GM19463 (cell line): ENCODE data around the gene SKA3.
"Not testable (repeated sequence)": the region's sequence is repeated elsewhere in the genome, so short reads cannot be mapped to it uniquely, and the experiment has no call there.

Experiments
- ATAC-seq: cut with Tn5 transposase; IDR thresholded peaks from one replicate; pipeline ENCODE4 v1.9.1; 2021; ENCODE audit warnings: mild to moderate bottlenecking, moderate library complexity; ENCODE audit not compliant: unreplicated experiment

The SKA3 gene

DNA sequence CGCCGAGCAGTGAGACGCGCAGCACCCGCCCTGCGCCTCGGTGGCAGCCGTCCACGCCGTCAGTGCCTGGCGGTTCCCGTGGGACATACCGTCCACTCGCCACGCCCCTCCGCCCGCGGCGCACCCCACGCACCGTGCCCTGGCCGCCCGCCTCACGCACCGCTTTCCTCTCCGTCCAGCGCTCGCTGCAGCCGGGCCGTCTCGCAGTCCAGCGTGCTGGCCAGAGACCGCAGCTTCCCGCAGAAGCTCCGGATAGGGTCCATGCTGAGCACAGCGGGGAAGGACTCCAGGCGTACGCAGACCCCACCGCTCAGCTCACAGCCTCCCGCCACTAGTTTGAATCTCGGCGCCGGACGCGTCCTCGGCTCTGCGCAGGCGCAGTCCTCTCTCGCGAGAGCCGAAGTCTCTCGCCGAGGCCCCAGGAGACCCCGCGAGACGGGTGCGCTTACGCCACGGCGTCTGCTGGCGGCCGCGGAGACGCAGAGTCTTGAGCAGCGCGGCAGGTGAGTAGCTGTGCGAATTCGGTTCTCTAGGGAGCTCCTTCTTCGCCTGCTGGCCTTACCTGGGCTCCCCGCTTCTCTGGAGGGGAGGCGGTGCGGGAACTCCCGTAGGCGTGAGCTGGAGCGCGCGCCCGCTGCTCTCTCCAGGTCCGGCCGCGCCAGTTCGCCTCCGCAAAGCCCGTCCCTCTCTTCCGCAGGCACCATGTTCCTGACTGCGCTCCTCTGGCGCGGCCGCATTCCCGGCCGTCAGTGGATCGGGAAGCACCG, at the start of gene SKA3, which contains the start of gene MRPL57:
Gene SKA3 (minus strand): TSS at position 338 of the 767 bp plus-strand sequence. CDS start 75 bp downstream, at position 263.
Gene MRPL57 (plus strand): TSS at position 444 of the 767 bp plus-strand sequence. CDS start 259 bp downstream, at position 703.
- peak; percentile 89 for ATAC-seq

DNA sequence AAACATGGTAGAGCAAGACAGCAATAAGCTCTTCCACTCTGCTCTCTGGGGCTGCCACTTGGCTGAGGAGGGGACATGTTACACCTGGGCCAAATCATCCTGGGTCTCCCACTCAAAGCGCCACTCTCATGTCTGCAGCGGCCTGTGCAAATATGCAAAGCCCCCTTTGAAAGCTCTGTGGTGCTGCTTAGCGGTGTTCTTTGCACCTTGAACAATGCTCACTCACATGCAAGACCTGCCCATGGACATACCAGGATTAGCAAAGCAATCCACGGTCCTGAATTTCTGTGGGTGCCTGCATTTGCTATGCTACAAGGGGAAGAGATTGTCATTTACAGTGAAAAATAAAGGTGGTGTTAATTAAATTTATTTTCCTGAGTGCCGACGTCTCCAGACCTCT, 48.7 kb upstream of the SKA3 start:
- ATAC-seq: no peak

DNA sequence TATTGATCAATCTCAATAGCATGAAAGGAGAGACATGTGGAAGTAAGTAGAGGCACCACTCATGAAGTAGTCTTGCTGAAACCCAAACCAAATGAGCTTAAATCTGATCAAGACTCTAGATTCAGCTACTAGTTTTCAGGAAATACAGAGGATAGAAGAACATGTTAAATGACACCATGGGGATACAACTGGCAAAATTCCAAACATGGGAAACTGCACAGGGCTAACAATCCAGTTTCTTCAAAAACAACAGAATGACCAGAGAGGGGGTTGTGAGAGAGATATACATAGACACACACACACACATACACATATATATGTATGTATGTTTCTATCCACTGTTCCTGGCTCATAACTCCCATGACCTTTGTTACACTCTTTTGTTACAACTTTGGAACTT, 44.9 kb upstream of the SKA3 start:
- no peak for ATAC-seq

GRCh38 chr13:21219716-21220115, 43.4 kb upstream of the SKA3 start:
- not testable (repeated sequence) for ATAC-seq

GRCh38 chr13:21219036-21219381, 42.7 kb upstream of the SKA3 start:
- ATAC-seq: peak; percentile 56

DNA sequence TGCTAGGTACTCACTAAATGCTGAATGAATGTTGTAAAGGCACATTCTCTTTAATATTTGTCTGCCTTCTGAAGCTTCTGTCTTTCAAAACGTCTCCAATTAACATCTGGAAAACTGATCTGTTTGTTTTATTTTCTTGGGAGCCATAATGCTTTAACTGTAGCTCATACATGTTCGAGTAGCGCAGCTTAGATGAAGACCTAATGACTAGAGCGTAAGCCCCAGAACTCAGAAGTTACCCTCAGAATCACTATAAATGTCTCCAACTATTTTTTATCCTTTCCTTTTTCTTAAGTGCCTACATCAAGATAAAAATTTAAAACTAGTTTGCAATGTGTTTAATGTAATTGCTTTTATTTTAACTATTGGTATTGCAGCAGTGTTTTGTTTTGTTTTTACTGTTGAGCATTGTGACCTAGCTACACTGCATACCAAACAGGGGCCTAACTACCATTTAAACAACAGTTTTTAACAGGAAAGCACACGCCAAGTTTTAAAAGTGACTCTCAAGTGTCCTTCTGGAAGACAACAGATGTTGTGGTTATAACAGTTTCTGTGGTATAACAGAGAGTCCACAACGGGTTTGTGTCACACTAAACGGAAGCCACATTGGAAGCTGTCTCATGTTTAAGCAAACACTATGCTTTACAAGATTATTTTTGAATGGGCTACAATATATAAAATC, 42.1 kb upstream of the SKA3 start:
- peak; percentile 97 for ATAC-seq

DNA sequence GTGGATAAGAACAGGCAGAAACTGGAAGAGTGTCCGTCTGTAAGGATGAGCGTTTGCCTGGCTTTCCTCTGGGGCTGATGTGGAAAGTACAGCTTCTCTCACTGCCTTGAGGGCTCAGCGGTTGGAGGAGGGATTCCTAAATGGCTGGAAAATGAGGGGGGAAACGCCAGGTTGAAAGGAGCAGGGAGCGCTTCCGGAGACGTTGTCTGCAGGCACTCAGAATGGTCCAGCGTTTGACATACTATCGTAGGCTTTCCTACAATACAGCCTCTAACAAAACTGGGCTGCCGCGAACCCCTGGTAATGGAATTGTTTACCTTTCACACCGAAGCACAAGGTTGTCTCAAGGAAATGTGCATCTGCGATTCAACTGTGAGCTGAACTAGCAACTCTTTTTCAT, 40.0 kb upstream of the SKA3 start:
- no peak for ATAC-seq

DNA sequence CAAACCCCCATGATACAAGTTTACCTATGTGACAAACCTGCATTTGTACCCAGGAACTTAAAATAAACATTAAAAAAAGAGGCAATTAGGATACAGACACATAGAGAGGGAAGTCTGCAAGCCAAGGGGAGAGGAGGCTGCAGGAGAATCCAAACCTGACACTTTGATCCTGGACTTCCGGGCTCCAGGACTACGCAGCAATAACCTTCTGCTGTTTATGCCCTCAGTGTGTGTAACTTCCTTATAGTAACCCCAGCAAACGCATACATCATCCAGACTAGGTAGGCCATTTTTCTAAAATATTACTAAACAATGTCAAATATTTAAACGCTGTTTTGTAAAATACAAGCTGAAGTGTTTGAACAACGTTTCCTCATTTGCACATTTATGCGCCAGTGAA, 39.1 kb upstream of the SKA3 start:
- ATAC-seq: not testable (repeated sequence)

DNA sequence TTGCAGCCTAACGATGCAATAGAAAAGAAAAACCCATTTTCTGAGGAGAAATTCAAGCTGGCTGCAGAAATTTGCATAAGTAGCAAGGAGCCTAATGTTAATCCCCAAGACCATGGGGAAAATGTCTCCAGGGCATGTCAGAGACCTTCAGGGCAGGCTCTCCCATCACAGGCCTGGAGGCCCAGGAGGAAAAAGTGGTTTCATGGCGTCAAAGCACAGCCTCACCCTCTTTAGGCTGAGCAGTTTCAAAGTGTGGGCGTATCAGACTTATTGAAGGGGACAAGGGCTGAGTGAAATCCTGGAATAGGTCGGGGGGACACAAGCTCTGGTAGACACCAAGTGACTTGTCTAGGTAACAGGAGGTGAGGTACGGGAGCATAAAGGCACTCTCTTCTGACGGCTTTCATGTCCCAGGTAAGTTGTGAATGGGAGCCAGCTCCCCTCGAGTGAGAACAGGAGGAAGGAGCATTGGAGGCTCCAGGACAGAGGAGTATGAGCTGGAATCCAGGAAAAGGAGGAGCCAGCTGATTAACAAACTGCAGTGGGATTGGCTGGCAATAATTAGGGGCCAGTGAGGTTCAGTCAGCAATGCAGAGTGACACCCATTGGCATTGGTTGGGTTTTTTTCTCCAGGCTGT, 35.9 kb upstream of the SKA3 start:
- no peak for ATAC-seq

GRCh38 chr13:21208652-21209154, 32.4 kb upstream of the SKA3 start:
- no peak for ATAC-seq

DNA sequence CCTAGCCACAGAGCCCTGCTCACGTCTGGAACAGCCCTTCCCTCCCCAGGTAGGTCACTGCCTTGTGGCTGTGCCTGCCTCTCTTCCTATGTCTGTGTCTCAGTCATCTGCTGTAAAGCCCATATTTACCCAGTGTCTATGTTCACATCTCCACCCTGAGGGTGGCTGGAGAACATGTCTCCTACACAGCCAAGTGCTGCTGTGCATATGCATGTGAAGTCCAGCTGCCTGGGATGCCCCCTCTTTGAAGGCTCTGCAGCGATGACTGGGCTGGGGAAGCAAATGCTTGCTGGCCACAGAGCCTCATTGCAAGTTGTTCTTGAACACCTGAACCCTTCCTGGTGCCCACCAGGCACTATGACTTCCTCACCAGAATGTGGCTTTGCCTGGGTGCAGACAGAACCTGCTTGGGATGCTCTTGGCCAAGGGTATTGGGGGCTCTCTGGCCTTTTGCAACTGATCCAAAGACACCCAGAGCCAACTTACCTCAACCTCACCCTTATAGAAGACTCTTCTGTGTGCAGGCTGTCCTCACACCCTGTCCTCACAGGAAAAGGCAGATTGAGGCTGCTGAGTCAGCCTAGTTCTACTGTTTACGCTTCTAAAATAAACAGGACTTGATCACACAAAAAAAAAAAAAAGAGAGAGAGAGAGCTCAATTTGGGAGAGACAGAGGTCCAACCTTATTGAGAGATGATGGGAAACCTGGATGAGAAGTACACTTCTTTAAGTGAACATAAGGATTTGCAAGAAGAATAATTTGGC, 26.6 kb upstream of the SKA3 start:
- ATAC-seq: no peak

GRCh38 chr13:21201456-21202190, 25.3 kb upstream of the SKA3 start:
- not testable (repeated sequence) for ATAC-seq

GRCh38 chr13:21198391-21198790, 22.0 kb upstream of the SKA3 start:
- ATAC-seq: not testable (repeated sequence)

- ATAC-seq: not testable (repeated sequence)
Measured at GRCh38 chr13:21197606-21198225, 21.4 kb upstream of the SKA3 start.

GRCh38 chr13:21194756-21195155, 18.4 kb upstream of the SKA3 start:
- not testable (repeated sequence) for ATAC-seq

DNA sequence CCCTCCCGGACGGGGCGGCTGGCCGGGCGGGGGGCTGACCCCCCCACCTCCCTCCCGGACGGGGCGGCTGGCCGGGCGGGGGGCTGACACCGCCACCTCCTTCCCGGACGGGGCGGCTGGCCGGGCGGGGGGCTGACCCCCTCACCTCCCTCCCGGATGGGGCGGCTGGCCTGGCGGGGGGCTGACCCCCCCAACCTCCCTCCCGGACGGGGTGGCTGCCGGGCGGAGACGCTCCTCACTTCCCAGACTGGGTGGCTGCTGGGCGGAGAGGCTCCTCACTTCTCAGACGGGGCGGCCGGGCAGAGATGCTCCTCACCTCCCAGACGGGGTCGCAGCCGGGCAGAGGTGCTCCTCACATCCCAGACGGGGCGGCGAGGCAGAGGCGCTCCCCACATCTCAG, 10.1 kb upstream of the SKA3 start:
- ATAC-seq: not testable (repeated sequence)

DNA sequence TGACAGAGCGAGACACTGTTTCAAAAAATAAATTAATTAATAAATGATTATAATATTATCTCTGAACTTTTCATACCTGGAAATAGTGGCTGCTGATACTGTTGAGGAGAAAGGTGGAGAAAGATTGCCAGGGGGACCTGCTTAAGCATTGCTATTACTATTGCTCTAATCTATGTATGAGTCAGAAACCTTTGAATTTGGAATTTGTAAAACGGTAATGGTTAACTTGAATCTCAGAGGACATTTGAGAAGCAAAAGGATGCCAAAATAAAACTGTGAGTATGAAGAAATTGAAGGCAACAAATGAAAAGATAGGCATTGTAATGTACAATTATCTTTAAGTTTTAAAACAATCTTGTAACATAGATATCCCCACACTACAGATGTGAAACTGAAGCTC, 5.3 kb upstream of the SKA3 start:
- no peak for ATAC-seq

DNA sequence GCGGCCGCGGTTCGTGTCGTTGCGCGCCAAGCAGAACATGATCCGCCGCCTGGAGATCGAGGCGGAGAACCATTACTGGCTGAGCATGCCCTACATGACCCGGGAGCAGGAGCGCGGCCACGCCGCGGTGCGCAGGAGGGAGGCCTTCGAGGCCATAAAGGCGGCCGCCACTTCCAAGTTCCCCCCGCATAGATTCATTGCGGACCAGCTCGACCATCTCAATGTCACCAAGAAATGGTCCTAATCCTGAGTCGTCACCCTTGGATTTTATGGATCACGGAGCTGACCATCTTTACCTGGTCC, 581 bp upstream of the SKA3 start:
- peak; percentile 22 for ATAC-seq

DNA sequence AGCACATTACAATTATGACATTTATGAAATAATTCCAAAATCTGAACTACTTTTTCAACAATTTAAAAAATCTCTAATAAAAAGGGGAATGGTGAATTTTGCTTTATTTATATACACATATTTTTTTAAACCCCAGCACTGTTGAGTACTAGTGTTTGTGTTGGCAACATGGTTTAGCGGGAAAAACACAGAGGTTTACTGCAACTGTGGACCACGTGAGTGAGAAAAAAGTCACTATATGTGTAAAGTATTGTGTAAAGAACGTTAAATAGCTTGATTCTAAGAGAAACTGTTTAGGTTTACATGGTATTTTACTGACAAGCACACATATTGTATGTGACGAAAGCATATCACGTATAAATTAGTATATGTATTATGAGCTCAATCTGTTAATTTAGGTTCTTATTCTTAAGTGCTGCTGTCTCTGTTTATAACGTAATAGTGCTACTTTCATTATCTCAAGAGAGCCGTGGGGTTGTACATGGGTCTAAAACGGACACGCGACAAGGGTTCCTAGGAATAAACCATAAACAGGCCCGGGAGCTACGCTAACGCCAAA, 617 bp downstream of the SKA3 start:
- ATAC-seq: no peak

DNA sequence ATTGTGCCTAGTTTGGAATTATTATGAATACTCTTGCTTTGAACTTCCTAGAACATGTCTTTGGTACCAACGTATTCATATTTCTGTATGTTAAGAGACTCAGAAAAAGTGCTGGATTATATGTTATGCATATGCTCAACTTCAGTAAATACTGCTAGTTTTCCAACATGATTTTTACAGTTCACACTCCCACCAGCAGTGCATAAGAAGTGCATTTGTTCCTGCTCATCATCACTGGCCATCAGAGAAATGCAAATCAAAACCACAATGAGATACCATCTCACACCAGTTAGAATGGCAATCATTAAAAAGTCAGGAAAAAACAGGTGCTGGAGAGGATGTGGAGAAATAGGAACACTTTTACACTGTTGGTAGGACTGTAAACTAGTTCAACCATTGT, 2.6 kb downstream of the SKA3 start:
- not testable (repeated sequence) for ATAC-seq
